ENCODE results near the gene TRAPPC2L. TPM values are rescaled to one million over a fixed set of nuclear protein-coding genes. Genes with fewer than 3 reads are reported as not detected.

TRAPPC2L gene
- total RNA-seq, 6 donors from 2014 or later = 10.9 to 62.5 (median 32.4) TPM

DNA sequence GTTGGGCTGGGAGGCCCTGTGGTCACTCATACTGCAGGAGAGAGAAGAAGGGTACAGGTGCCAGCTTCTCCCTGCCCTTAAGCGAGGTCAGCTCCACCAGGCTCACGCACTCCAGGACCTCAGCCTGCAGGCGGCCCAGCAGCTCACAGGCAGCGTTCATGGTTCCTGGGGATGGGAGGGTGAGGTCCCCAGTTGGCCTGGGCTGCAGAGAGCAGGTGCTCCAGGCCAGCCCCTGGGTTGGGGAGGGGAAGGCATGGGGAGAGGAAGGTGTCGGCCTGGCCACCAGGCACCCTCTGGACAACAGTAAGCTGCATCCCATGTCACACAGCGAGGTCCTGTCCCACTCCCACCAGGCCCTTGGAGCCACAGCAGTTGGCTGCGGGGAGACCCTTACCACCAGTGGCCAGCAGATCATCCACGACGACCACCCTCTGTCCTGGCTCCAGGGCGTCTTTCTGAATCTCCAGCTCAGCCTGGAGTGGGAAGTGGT lies 47.2 kb upstream of the TRAPPC2L start:
- H3K27me3 ChIP-seq = no peaks in the 10 kb centered on the region
- H3K36me3 ChIP-seq = peaks cover 0 to 22% (median 10%) of the 10 kb centered on the region in 4 donors
- H3K9me3 ChIP-seq = no peaks in the 10 kb centered on the region
- peak overlapping the region in 1 of 4 donors; percentile 90 for H3K27ac ChIP-seq
- H3K4me1 ChIP-seq = peaks cover 29 to 47% (median 34%) of the 10 kb centered on the region in 4 donors
- peak overlapping the region in 1 of 4 donors; percentile 97 for H3K4me3 ChIP-seq
- 93% methylated on average over 9 of the region's 10 CpGs; no CpG with 5 or more reads in 1 of the 2 donors for WGBS, 2 donors
- TF ChIP-seq EP300 (IDR thresholded peaks at IDR 0.05) (no peak), CTCF (IDR thresholded peaks at IDR 0.05) (no peak), POLR2A (IDR thresholded peaks at IDR 0.05) (no peak), POLR2AphosphoS5 (IDR thresholded peaks at IDR 0.05) (no peak)
- ATAC-seq (ENCODE audit: low FRiP score in 2 of 2) (no peak), DNase-seq (peak in 1 of 2 donors; percentile 43)

- TF ChIP-seq EP300 (IDR thresholded peaks at IDR 0.05) = no peak
- peaks cover 26 to 41% (median 32%) of the 10 kb centered on the region in 4 donors for H3K4me1 ChIP-seq
- peak overlapping the region in 3 of 4 donors; percentile 59 to 97 (median 92) for H3K4me3 ChIP-seq
- H3K27ac ChIP-seq = peak overlapping the region; percentile 90 to 93 (median 92)
- 10 to 43% methylated on average over 2 to 12 of the region's 12 CpGs for WGBS, 2 donors
- H3K9me3 ChIP-seq = no peaks in the 10 kb centered on the region
- H3K36me3 ChIP-seq = peaks cover 0 to 22% (median 10%) of the 10 kb centered on the region in 4 donors
- H3K27me3 ChIP-seq = no peaks in the 10 kb centered on the region
- ATAC-seq (ENCODE audit: low FRiP score in 2 of 2) (no peak), DNase-seq (peak in 1 of 2 donors; percentile 50)
These were observed 46.6 kb upstream of the TRAPPC2L start for GRCh38 chr16:88810166-88810911.

DNA sequence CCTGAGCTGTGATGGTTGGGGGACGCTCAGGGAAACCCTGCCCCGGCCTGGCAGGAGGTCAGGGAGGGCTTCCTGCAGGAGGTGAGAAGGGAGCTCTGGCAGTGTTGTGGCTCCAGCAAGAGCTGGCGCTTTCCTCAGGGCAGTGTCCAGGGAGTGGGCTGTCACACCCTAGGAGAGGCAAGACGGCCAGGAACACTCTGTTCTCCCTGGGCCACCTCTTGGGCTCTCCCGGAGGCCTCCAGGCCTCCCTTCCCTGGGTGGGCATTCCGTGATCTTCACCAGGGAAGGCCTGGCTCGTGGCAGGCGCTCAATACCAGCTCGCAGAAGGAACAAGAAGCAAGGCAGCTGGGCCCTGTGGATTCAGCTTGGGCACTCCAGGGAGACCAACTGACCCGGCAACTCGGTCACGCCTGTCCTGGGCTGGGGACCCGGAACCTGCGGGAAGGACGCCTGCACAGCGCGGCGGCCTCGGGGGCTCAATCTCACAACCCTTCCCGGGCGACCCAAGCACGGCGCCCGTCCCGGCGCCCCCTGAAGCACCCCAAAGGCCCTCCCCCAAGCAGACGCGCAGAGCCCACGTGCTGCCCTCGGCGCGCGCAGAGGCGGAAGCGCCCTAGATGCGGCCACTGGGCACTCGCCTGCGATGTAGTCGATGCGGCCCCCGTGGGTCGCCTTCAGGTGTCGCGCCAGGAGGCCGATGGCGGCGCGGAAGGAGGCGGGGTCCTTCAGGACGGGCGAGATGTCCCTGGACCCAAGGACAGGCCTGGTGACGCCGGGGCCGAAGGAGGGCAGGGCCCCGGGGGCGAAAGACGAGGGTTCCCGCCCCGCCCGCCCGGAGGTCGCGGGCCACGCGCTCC lies 45.8 kb upstream of the TRAPPC2L start:
- Histone ChIP-seq H3K27ac (peak overlapping the region; percentile 90 to 93 (median 92)), H3K27me3 (no peaks in the 10 kb centered on the region), H3K36me3 (peaks cover 0 to 22% (median 10%) of the 10 kb centered on the region in 4 donors), H3K4me1 (peaks cover 26 to 37% (median 32%) of the 10 kb centered on the region in 4 donors), H3K9me3 (no peaks in the 10 kb centered on the region), H3K4me3 (peak overlapping the region; percentile 59 to 97 (median 85))
- TF ChIP-seq POLR2A (IDR thresholded peaks at IDR 0.05) = peak in 3 of 4 donors; percentile 43 to 90 (median 85)
- TF ChIP-seq POLR2AphosphoS5 (IDR thresholded peaks at IDR 0.05) = peak; percentile 77 to 83
- no peak for TF ChIP-seq EP300 (IDR thresholded peaks at IDR 0.05)
- WGBS, 2 donors = 4% methylated on average over 38 of the region's 65 CpGs; no CpG with 5 or more reads in 1 of the 2 donors
- DNase-seq = peak; percentile 73 to 96
- ATAC-seq (ENCODE audit: low FRiP score in 2 of 2) = peak; percentile 84 to 87

- peak in 1 of 4 donors; percentile 27 for TF ChIP-seq EP300 (IDR thresholded peaks at IDR 0.05)
- peak in 2 of 4 donors; percentile 73 to 87 for TF ChIP-seq POLR2A (IDR thresholded peaks at IDR 0.05)
- TF ChIP-seq POLR2AphosphoS5 (IDR thresholded peaks at IDR 0.05) = peak; percentile 77 to 85
- TF ChIP-seq CTCF (IDR thresholded peaks at IDR 0.05) = peak; percentile 15 to 66 (median 48)
- H3K4me3 ChIP-seq = peak within 1 kb of the TSS; percentile 59 to 97 (median 85)
- peak; percentile 94 to 100 for DNase-seq
These were observed 45.0 kb upstream of the TRAPPC2L start, which contains the start of gene APRT for GRCh38 chr16:88811769-88812512. Gene APRT, minus strand, starts transcription at chr16:88811928. Its CDS starts 29 bp downstream, at chr16:88811899.

More at GRCh38 chr16:88811769-88812512, 45.0 kb upstream of the TRAPPC2L start, which contains the start of gene APRT:
- peak; percentile 95 to 96 for ATAC-seq (ENCODE audit: low FRiP score in 2 of 2)
- H3K27me3 ChIP-seq = no peaks in the 10 kb centered on the region
- WGBS, 2 donors = 0 to 2% methylated on average over 5 to 12 of the region's 84 CpGs
- H3K9me3 ChIP-seq = no peaks in the 10 kb centered on the region
- peak within 1 kb of the TSS; percentile 90 to 93 (median 92) for H3K27ac ChIP-seq
- H3K36me3 ChIP-seq = peaks cover 0 to 22% (median 10%) of the 10 kb centered on the region in 4 donors
- peaks cover 26 to 37% (median 32%) of the 10 kb centered on the region in 4 donors for H3K4me1 ChIP-seq

Data from upper lobe of left lung (tissue), 6 donors.